HG02938 (cell line): ENCODE results near the gene UBE4B.
A peak's percentile ranks its signal among the peaks of the same experiment; 100 is the strongest.

ENCODE experiments used
- ATAC-seq: cut with Tn5 transposase; IDR thresholded peaks from one replicate; pipeline ENCODE4 v1.9.1; 2021; ENCODE audit warnings: mild to moderate bottlenecking, moderate library complexity; ENCODE audit not compliant: unreplicated experiment

Gene UBE4B

DNA sequence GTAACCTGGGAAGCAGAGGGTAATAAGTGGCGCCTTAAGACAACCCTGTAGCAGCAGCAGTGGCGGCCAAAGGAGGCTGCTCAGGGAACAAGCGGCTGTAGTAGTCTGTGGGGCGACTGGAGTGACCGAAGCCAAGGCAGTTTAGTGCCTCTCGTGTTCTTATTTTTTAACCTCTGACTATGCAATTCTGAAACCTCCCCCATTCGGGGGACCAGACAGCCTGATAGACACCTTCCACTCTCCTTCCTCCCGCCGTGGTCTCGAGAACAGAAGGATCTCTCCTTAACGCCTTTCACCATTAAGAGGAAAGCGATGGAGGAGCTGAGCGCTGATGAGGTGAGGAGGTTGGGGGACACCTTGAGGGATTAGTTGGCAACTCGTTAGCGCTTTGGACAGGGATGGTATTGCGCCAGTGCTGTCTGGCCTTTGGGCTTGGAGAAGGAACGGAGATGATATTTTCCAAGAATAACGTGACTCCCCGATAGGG, 644 bp downstream of the UBE4B start:
- peak; percentile 10 for ATAC-seq

DNA sequence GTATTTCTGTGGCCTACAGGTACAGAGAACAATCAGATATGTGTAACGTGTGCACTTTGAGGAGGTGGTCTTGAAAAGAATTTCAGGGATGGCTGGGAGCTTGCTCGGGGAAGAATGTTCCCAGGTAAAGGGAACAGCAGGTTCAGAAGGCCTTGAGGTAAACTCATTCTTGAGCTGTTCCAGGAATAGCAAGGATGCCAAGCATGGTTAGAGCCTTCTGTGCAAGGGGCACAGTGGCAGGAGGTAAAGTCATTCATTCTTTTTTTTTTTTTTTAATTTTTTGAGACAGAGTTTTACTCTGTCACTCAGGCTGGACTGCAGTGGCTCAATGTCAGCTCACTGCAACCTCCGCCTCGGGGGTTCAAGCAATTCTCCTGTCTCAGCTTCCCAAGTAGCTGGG, 10.0 kb downstream of the UBE4B start:
- no peak for ATAC-seq

GRCh38 chr1:10045480-10046355, 13.0 kb downstream of the UBE4B start:
- no peak for ATAC-seq

GRCh38 chr1:10046356-10047085, 13.8 kb downstream of the UBE4B start:
- ATAC-seq, result no peak

DNA sequence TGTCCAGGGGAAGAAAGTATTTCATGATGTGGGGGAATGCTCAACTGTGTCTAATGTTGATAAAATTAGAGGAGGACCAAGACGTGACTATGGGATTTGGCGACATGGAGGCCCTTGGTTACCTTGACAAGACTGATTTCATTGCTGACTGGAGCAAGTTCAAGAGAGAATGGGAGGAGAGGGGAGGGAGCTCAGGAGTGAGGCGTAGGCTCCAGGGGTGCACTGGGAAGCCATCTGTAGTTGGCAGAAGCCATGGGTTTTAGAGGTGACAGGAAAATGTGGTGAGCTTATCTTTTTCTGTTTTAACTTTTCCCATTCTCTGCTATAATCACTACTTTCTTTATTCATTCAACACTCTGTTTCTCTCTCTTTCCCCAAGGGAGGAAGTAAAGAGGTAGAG, 15.8 kb downstream of the UBE4B start:
- no peak for ATAC-seq

GRCh38 chr1:10050611-10051010, 17.9 kb downstream of the UBE4B start:
- ATAC-seq, result no peak

- ATAC-seq, result no peak
Measured at GRCh38 chr1:10051656-10052055, 18.9 kb downstream of the UBE4B start.

GRCh38 chr1:10052347-10052746, 19.6 kb downstream of the UBE4B start:
- no peak for ATAC-seq

GRCh38 chr1:10054465-10054864, 21.7 kb downstream of the UBE4B start:
- no peak for ATAC-seq

DNA sequence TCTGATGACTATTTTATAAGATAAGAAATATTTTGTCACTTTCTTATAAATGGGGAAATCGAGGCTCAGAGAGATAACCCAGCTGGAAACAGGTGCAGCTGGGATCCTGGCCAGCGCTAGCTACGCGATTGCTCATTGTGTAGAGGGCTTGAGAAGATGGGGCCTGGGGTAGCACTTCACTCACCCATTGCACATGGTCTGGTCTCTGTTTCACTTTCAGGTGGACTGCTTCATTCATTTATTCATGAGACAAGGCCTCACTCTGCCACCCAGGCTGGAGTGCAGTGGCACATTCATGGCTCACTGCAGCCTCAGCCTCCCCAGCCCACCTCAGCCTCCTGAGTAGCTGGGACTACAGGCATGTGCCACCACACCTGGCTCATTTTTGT, 23.8 kb downstream of the UBE4B start:
- ATAC-seq, result no peak

GRCh38 chr1:10057343-10057742, 24.6 kb downstream of the UBE4B start:
- ATAC-seq, result no peak

GRCh38 chr1:10057796-10058195, 25.0 kb downstream of the UBE4B start:
- ATAC-seq, result no peak

DNA sequence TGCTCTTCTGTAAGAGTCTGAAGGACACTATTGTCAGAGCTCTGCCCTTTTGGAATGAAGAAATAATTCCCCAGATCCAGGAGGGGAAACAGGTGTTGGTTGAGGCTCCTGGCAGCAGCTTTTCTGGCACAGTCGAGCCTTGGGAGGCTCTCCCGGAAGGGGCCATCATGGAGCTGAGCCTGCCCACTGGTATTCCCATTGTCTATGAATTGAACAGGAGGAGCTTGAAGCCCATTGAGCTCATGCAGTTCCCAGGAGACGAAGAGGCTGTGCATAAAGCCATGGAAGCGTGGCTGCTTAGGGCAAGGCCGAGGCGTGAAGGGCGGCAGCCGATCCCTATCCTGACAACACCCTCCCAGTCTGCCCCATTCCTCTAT, 26.6 kb downstream of the UBE4B start:
- no peak for ATAC-seq

DNA sequence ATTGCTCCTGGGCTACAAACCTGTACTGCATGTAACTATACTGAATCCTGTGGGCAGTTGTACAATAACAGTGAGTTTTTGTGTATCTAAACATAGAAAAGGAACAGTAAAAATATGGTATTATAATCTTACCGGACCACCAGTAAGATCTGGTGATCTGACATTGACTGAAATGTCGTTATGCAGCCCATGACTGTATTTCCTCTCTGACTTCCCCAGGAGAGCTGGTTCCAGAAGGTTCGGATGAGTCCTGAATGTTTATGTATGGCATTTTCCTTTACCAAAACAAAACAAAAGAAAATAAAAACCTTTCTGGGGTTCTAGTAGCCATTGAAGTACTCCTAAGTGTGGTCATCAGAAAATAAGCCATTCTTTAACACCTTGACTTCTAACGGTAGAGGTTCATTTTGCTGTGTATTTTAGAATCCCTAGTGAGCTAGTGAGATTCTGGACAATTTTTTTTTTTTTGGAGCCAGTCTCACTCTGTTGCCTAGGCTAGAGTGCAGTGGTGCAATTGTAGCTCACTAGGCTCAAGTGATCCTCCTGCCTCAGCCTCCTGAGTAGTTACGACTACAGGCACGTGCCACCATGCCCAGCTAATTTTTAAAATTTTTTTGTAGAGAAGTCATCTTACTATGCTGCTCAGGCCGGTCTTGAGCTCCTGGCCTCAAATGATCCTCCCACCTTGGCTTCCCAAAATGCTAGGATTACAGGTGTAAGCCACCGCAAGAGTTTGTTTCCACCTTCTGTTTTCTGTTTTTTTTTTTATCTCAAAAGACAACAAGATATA, 27.7 kb downstream of the UBE4B start:
- ATAC-seq, result no peak

GRCh38 chr1:10061276-10061675, 28.5 kb downstream of the UBE4B start:
- no peak for ATAC-seq

DNA sequence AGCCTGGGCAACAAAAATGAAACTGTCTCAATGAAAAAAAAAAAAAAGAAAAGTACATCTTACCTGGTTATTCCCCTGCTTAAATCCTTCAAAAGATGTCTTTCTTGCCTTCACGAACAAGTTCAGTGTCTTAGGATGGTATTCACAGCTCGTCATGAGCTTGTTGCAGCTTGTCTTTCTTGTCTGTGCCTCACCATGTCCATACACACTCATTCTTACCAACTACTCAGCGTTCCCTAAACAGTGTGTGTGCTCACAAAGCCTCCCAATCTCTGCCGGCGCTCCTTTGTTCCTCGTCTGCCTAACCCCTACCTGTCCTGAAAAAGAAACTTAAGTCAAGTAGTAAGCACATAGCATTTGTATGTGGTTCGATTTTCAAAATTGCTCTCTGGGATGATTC, 31.1 kb downstream of the UBE4B start:
- ATAC-seq, result no peak

GRCh38 chr1:10064416-10065343, 31.9 kb downstream of the UBE4B start:
- ATAC-seq, result no peak

- ATAC-seq, result no peak
Measured at GRCh38 chr1:10065344-10065685, 32.6 kb downstream of the UBE4B start.

GRCh38 chr1:10065760-10066159, 33.0 kb downstream of the UBE4B start:
- ATAC-seq, result no peak

- ATAC-seq, result no peak
Measured at GRCh38 chr1:10068605-10069294, 36.0 kb downstream of the UBE4B start.
